ENCODE measurements around the gene ANOS1.
A peak's percentile ranks its signal among the peaks of the same experiment; 100 is the strongest.

The ANOS1 gene

DNA sequence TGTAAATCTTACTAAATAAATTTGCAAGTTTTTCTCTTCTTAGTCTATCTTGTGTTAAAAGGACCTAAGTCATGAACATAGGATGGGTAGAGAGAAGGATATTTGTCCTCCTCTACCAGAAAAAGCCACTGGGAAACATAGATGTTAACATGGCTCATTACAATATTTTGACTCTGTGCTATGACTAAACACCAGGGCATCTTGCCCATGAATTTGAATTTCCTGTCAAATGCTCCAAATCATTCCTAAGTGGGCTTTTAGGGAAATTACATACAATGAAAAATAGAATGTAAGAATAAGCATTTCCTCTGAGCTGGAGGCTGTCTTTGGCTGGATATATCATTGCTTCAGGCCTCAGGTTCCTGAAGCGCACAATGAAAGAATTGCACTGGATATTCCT, 39.1 kb downstream of the ANOS1 start:
- no peak for DNase-seq (ENCODE audit: low read depth in 1 of 2, low spot score in 1 of 2)
- in situ Hi-C loops (cut with HindIII; ENCODE audit: low pct_unique_long_range_greater_than_20kb, low sequenced_read_pairs) = no loop called here

DNA sequence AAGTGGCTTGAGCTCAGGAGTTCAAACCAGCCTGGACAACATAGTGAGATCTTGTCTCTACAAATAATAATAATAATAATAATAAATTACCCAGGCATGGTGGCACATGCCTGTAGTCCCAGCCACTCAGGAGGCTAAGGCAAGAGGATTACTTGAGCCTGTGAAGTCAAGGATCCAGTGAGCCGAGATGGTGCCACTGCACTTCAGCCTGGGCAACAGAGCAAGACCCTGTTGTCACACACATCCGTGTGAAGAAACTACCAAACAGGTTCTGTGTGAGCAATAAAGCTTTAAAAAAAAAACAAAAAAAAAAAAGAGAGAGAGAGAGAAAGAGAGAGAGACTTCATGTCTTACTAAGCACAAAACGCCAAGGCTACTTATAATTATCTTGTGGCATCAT, 42.5 kb downstream of the ANOS1 start:
- DNase-seq (ENCODE audit: low read depth in 1 of 2, low spot score in 1 of 2) = no peak
- in situ Hi-C loops (cut with HindIII; ENCODE audit: low pct_unique_long_range_greater_than_20kb, low sequenced_read_pairs) = no loop called here
- TF ChIP-seq JUND (IDR thresholded peaks at IDR 0.05; ENCODE audit: low read depth) = no peak

More for the DNA sequence above, 39.1 kb downstream of the ANOS1 start:
- TF ChIP-seq JUND (IDR thresholded peaks at IDR 0.05; ENCODE audit: low read depth) = no peak

GRCh38 chrX:8688776-8689175, 43.2 kb downstream of the ANOS1 start:
- TF ChIP-seq JUND (IDR thresholded peaks at IDR 0.05; ENCODE audit: low read depth) = no peak
- no peak for DNase-seq (ENCODE audit: low read depth in 1 of 2, low spot score in 1 of 2)
- in situ Hi-C loops (cut with HindIII; ENCODE audit: low pct_unique_long_range_greater_than_20kb, low sequenced_read_pairs) = no loop called here

- DNase-seq (ENCODE audit: low read depth in 1 of 2, low spot score in 1 of 2) = no peak
- in situ Hi-C loops (cut with HindIII; ENCODE audit: low pct_unique_long_range_greater_than_20kb, low sequenced_read_pairs) = no loop called here
- TF ChIP-seq JUND (IDR thresholded peaks at IDR 0.05; ENCODE audit: low read depth) = no peak
Measured at GRCh38 chrX:8684201-8684965, 47.6 kb downstream of the ANOS1 start.

- no peak for DNase-seq (ENCODE audit: low read depth in 1 of 2, low spot score in 1 of 2)
- in situ Hi-C loops (cut with HindIII; ENCODE audit: low pct_unique_long_range_greater_than_20kb, low sequenced_read_pairs) = no loop called here
- TF ChIP-seq JUND (IDR thresholded peaks at IDR 0.05; ENCODE audit: low read depth) = no peak
Measured at GRCh38 chrX:8683687-8684086, 48.2 kb downstream of the ANOS1 start.

DNA sequence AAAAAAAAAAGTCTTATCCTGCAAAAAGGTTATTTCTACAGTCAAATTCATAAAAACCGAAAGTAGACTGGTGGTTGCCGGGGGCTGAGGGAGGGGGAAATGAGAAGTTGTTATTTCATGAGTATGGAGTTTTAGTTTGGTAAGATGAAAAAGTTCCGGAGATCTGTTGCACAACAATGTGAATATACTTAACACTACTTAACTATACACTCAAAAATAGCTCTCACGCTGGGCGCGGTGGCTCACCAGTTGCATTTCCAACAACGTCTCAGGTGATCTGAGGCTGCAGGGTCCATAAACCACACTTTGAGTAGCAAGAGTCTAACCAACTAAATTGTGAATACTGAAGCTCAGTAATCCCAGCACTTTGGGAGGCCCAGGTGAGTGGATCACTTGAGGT, 52.4 kb downstream of the ANOS1 start:
- DNase-seq (ENCODE audit: low read depth in 1 of 2, low spot score in 1 of 2) = no peak
- in situ Hi-C loops (cut with HindIII; ENCODE audit: low pct_unique_long_range_greater_than_20kb, low sequenced_read_pairs) = no loop called here
- TF ChIP-seq JUND (IDR thresholded peaks at IDR 0.05; ENCODE audit: low read depth) = no peak

DNA sequence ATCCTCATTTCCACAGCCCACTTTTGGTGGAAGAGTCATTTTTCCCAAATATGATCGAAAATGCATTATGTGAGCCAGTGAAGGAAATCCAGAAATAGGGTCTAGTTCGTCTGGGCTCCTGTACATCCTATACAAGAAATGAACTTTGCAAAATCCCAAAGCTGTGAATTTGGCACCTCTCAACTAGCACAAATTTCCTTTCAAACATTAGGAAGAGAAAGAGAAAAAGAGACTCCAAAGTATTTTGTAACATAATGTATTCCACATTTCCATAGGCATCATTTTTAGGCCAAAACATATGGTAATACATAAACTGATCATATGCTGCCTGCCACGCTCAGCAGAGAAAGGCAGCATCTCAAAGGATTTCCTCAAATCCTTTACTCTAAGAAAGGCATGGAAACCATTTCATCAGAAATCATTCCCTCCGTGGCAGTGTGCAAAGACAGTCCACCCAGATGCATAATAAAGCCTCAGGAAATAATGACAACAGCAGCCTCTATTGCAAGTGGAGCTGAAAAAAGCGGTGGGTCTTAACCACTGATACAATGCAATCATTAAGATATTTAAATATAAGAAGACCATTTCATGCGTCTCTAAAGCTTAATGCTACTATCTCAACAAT, 56.8 kb downstream of the ANOS1 start:
- no peak for DNase-seq (ENCODE audit: low read depth in 1 of 2, low spot score in 1 of 2)
- TF ChIP-seq JUND (IDR thresholded peaks at IDR 0.05; ENCODE audit: low read depth) = no peak
- in situ Hi-C loops (cut with HindIII; ENCODE audit: low pct_unique_long_range_greater_than_20kb, low sequenced_read_pairs) = no loop called here

DNA sequence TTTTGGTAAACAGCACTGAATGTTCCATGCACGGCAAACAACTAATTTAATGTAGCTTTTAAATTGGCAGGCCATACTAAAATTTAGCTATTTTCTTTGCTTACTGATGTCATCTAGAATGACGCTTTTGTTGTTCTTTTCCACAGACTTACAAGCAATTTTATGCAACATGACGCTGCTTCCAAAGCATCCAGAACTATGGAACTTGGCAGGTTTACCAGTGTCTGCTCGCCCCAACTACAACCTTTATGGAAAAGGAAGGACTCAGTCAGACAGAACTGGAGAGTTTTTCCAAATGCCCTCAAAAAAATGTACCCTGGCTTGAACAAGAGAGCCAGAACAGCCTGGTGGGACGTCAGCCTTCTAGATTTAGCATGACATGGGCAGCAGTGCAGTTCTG, 58.7 kb downstream of the ANOS1 start:
- TF ChIP-seq JUND (IDR thresholded peaks at IDR 0.05; ENCODE audit: low read depth) = no peak
- DNase-seq (ENCODE audit: low read depth in 1 of 2, low spot score in 1 of 2) = no peak
- in situ Hi-C loops (cut with HindIII; ENCODE audit: low pct_unique_long_range_greater_than_20kb, low sequenced_read_pairs) = no loop called here

- no peak for DNase-seq (ENCODE audit: low read depth in 1 of 2, low spot score in 1 of 2)
- in situ Hi-C loops (cut with HindIII; ENCODE audit: low pct_unique_long_range_greater_than_20kb, low sequenced_read_pairs) = no loop called here
- no peak for TF ChIP-seq JUND (IDR thresholded peaks at IDR 0.05; ENCODE audit: low read depth)
Measured at GRCh38 chrX:8672176-8672575, 59.8 kb downstream of the ANOS1 start.

DNA sequence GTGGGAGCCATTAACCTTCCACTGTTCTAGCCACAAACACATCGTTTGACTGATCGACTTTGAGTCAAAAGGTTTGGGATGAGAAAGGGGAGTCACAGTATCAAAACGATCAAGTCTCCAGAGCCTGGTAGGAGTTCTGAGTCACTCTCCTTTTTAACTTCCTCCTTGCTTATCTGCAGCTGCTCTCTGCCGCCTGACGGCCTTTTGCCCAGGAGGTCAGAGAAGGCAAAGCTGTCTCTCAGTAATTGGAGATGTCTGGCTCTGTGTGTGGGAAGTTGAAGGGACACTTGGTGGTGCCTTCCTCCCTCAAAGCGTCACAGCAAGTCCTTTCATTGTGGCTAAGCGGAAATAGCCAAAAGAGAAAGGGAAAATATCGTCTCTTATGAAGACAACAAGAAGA, 63.1 kb downstream of the ANOS1 start:
- no peak for TF ChIP-seq JUND (IDR thresholded peaks at IDR 0.05; ENCODE audit: low read depth)
- in situ Hi-C loops (cut with HindIII; ENCODE audit: low pct_unique_long_range_greater_than_20kb, low sequenced_read_pairs) = no loop called here
- no peak for DNase-seq (ENCODE audit: low read depth in 1 of 2, low spot score in 1 of 2)

DNA sequence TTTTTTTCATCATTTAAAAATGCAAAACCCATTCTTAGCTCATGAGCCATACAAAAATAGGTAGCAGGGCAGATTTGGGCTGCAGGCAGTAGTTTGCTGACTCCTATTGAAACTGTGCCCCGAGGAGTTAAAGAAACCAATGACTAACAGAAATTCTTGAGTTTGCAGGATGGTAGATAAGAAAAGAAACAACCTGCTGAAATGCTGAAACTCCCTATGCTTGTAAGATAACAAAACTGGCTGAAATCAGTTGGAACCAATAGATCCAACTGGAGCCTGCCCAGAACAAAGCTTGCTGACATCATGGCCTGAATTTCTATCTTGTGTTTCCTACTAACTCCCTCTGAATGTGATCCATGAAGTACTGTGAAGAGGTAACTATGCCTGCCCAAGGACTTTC, 68.6 kb downstream of the ANOS1 start:
- in situ Hi-C loops (cut with HindIII; ENCODE audit: low pct_unique_long_range_greater_than_20kb, low sequenced_read_pairs) = no loop called here
- no peak for DNase-seq (ENCODE audit: low read depth in 1 of 2, low spot score in 1 of 2)
- TF ChIP-seq JUND (IDR thresholded peaks at IDR 0.05; ENCODE audit: low read depth) = no peak

DNA sequence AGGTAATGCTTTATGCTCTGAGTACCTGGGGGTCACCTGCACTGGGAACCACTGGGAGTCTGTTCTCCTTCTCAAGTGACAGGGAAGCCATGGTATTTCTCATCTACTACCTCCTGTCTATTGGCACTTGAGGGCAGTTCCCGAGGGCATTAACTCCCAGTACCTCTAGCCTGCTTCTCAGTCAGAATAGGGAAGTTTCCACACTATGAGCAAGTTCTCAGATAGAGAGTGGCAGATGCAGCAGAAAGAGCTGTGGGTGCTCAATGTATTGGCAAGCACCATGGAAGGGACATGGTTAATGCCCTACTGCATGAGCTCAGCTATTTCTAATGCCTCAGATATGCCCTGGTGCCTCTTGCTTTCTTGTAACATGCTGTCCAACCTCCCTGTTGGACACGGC, 74.1 kb downstream of the ANOS1 start:
- no peak for TF ChIP-seq JUND (IDR thresholded peaks at IDR 0.05; ENCODE audit: low read depth)
- in situ Hi-C loops (cut with HindIII; ENCODE audit: low pct_unique_long_range_greater_than_20kb, low sequenced_read_pairs) = no loop called here
- no peak for DNase-seq (ENCODE audit: low read depth in 1 of 2, low spot score in 1 of 2)

DNA sequence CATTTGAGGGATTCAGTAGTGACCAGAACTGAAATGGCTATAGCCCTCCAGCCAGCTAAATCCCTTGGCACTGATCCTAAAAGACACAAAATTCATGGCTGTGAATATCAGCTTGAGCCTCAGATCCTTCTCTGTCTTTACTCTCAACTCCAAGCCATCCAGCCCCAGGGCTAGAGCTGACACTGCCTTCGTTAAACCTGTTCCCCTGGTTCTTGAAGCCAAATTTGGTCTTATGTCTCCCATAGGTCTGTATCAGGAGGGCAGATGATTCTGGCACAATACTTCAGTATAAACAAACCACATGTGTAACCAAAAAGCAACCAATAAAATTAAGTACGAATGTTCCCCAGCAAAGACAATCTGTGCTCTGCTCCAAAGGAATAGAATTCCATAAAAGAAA, 78.0 kb downstream of the ANOS1 start:
- no peak for TF ChIP-seq JUND (IDR thresholded peaks at IDR 0.05; ENCODE audit: low read depth)
- in situ Hi-C loops (cut with HindIII; ENCODE audit: low pct_unique_long_range_greater_than_20kb, low sequenced_read_pairs) = no loop called here

DNA sequence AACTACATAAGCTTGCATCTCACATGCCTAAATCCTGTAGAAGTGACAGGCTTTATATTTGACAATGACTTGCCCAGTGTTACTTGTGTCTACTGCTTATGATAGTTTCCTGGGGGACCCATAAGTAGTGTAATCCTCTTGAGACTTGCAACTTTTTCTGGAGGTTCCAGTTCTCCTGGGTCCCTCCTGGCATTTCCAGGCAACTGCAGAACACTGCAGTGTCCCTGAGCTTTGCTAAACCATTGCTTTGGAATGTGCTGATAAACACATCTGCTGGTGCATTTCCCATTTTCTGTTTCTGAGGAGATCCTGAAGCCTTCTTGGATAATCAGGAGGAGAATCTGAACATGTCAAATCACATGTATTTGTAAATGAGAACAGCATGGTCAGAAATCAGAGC, 82.0 kb downstream of the ANOS1 start:
- in situ Hi-C loops (cut with HindIII; ENCODE audit: low pct_unique_long_range_greater_than_20kb, low sequenced_read_pairs) = no loop called here
- no peak for TF ChIP-seq JUND (IDR thresholded peaks at IDR 0.05; ENCODE audit: low read depth)
- no peak for DNase-seq (ENCODE audit: low read depth in 1 of 2, low spot score in 1 of 2)

More for the DNA sequence above, 78.0 kb downstream of the ANOS1 start:
- peak in 1 of 2 experiments; percentile 86 for DNase-seq (ENCODE audit: low read depth in 1 of 2, low spot score in 1 of 2)

Data from T47D (cell line).